Psoas muscle (tissue), 8 donors: ENCODE data around the gene KLK8. TPM values are rescaled to one million over a fixed set of nuclear protein-coding genes. Genes with fewer than 3 reads are reported as not detected.

ENCODE experiments used
- ATAC-seq, 4 donors: fragments of 200-7000 bp; cut with Tn5 transposase; one replicate each; pipeline ENCODE4 v1.9.1; 2020; ENCODE audit warnings: moderate library complexity in 3 of 4, mild to moderate bottlenecking in 2 of 4
- DNase-seq, 2 donors: peaks; one replicate each; pipeline ENCODE4 v3.0.0-alpha.2; 2020
- H3K27ac ChIP-seq: fragments of 200-600 bp; one replicate; pipeline ENCODE4 v1.8.0; 2022
- H3K27me3 ChIP-seq, 3 donors: fragments of 200-600 bp in 1 of 3; one replicate each; pipeline versions ENCODE4 v1.6.1 to v1.8.0; 2013 to 2022; ENCODE audit warnings: low read length in 2 of 3, mild to moderate bottlenecking in 2 of 3, moderate library complexity in 1 of 3; ENCODE audit not compliant: insufficient read depth in 3 of 3
- H3K36me3 ChIP-seq, 2 donors: fragments of 200-600 bp in 1 of 2; one replicate each; pipeline versions ENCODE4 v1.6.1 to v1.8.0; 2013 to 2022; ENCODE audit warnings: low read depth in 1 of 2, mild to moderate bottlenecking in 1 of 2, moderate library complexity in 1 of 2; ENCODE audit not compliant: insufficient read depth in 1 of 2
- H3K4me1 ChIP-seq: fragments of 200-600 bp; one replicate; pipeline ENCODE4 v1.8.0; 2022
- H3K4me3 ChIP-seq: fragments of 200-600 bp; one replicate; pipeline ENCODE4 v1.8.0; 2022; ENCODE audit warnings: mild to moderate bottlenecking
- H3K9me3 ChIP-seq: fragments of 200-600 bp; one replicate; pipeline ENCODE4 v1.8.0; 2022
- CTCF ChIP-seq: fragments of 200-600 bp; IDR thresholded peaks from one replicate; pipeline ENCODE4 v1.8.0; 2022; ENCODE audit warnings: antibody characterized with exemption
- WGBS, 3 donors: extraction: QIAGEN DNeasy Blood & Tissue Kit; methylation state at CpG; one replicate each; pipeline versions ENCODE4 v1.1.6 to v1.1.7; 2013; 5-methylcytosine and 5-hydroxymethylcytosine counted together
- intact Hi-C, 2 donors: fragments of 100-400 bp; cut with DNase I; formaldehyde crosslinking; loops; one replicate each; pipeline versions ENCODE4 v1.11.0 to v1.14.2; 2022
- polyA plus RNA-seq, 3 donors: library from polyadenylated mRNA; stranded (reverse); fragments of 200-250 nt; gene quantifications; one replicate each; pipeline ENCODE4 v1.2.3, GENCODE V29; 2013
- total RNA-seq, 4 donors: library from RNA; stranded (reverse); fragmentation: NEBNext Ultra II Directional in 2 of 4; extraction: Animal tissue kit (Norgen Biotek cat#: 25700) in 2 of 4; gene quantifications; one replicate each; pipeline versions ENCODE4 v1.2.1 to v1.2.4, GENCODE V29; 2021 to 2023
- donor health status: healthy with polysubstance abuse.
- donor health status: DM: no; HTN: no; CAD: no; lungs with moderate emphysema.
- donor health status: Bipolar disorder and iron deficiency.
- donor health status: healthy.
- donor health status: DM: yes; HTN: yes; CAD: no.
- donor health status: DM: no; HTN: no; CAD: no.
- donor health status: DM: no; HTN: no; CAD: no.
- donor health status: DM: yes; HTN: yes; CAD: no.

KLK8 gene
- total and polyA plus RNA-seq, 7 donors, result 0.09 to 0.76 TPM; not detected in 5

- TF ChIP-seq CTCF, result no peak
- Histone ChIP-seq H3K4me1 (no peaks in the 10 kb centered on the region), H3K27me3 (peaks cover 0 to 8% (median 0%) of the 10 kb centered on the region in 3 donors), H3K4me3 (no peak overlapping the region), H3K9me3 (no peaks in the 10 kb centered on the region), H3K27ac (no peak overlapping the region), H3K36me3 (no peaks in the 10 kb centered on the region)
- 34 to 69% (median 54%) methylated on average over 19 of the region's 19 CpGs for WGBS, 3 donors
- intact Hi-C loops, result no loop called here
- DNase-seq (peak in 1 of 2 donors; percentile 15), ATAC-seq (no peak)
Measured at GRCh38 chr19:50949861-50950260, 51.5 kb downstream of the KLK8 start.

DNA sequence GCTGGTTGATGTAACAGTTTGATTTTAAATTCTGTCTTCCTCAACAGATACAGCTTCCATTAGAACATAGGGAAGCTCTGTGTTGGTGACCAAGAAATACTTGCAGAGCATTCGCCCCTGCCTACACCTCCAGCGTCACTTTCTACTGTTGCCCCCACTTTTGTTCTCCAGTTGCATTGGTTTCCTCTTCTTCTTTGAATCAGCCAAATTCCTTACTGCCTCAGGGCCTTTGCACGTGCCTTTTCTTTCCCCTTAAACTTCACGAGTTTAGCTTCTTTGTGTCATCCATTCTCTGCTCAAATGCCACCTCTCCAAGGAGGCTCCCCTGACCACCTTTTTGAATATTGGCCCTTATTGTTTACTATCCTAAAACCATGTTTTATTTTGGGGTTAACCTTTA, 54.3 kb downstream of the KLK8 start:
- WGBS, 3 donors, result 69 to 78% (median 77%) methylated on average over 4 of the region's 4 CpGs
- DNase-seq (no peak), ATAC-seq (no peak)
- Histone ChIP-seq H3K36me3 (no peaks in the 10 kb centered on the region), H3K27me3 (peaks cover 0 to 3% (median 0%) of the 10 kb centered on the region in 3 donors), H3K4me1 (no peaks in the 10 kb centered on the region), H3K9me3 (no peaks in the 10 kb centered on the region), H3K27ac (no peak overlapping the region), H3K4me3 (no peak overlapping the region)
- intact Hi-C loops, result no loop called here
- no peak for TF ChIP-seq CTCF

Other genes with a start within 250 kb of the KLK8 start
- gene GPR32, start 231.1 kb downstream of the KLK8 start, total RNA-seq, result not detected
- not detected for gene GPR32, start 231.1 kb downstream of the KLK8 start, polyA plus RNA-seq
- not detected for gene ACP4, start 211.2 kb downstream of the KLK8 start, total RNA-seq
- not detected for gene ACP4, start 211.2 kb downstream of the KLK8 start, polyA plus RNA-seq
- under 1 TPM in 2 of 4 donors, not detected in 2; 0.32 to 0.34 TPM for gene KLK1, start 177.8 kb downstream of the KLK8 start, total RNA-seq
- under 1 TPM in 2 of 3 donors, not detected in 1; 0.08 to 0.48 TPM for gene KLK1, start 177.8 kb downstream of the KLK8 start, polyA plus RNA-seq
- gene KLK15, start 168.0 kb downstream of the KLK8 start, total RNA-seq, result not detected
- gene KLK15, start 168.0 kb downstream of the KLK8 start, polyA plus RNA-seq, result not detected
- gene KLK3, start 146.7 kb downstream of the KLK8 start, total RNA-seq, result not detected
- not detected for gene KLK3, start 146.7 kb downstream of the KLK8 start, polyA plus RNA-seq
- gene KLK2, start 128.2 kb downstream of the KLK8 start, total RNA-seq, result not detected
- not detected for gene KLK2, start 128.2 kb downstream of the KLK8 start, polyA plus RNA-seq
- not detected for gene KLK4, start 90.2 kb downstream of the KLK8 start, total RNA-seq
- not detected for gene KLK4, start 90.2 kb downstream of the KLK8 start, polyA plus RNA-seq
- gene KLK5, start 48.6 kb downstream of the KLK8 start, total RNA-seq, result not detected
- under 1 TPM in 1 of 3 donors, not detected in 2; 0.05 TPM for gene KLK5, start 48.6 kb downstream of the KLK8 start, polyA plus RNA-seq
- gene KLK6, start 32.0 kb downstream of the KLK8 start, total RNA-seq, result not detected
- gene KLK6, start 32.0 kb downstream of the KLK8 start, polyA plus RNA-seq, result under 1 TPM in 1 of 3 donors, not detected in 2; 0.04 TPM
- not detected for gene KLK7, start 17.7 kb downstream of the KLK8 start, total RNA-seq
- not detected for gene KLK7, start 17.7 kb downstream of the KLK8 start, polyA plus RNA-seq
- gene KLK10, start 18.1 kb upstream of the KLK8 start, total RNA-seq, result not detected
- under 1 TPM; 0.04 to 0.16 (median 0.04) TPM for gene KLK10, start 18.1 kb upstream of the KLK8 start, polyA plus RNA-seq
- under 1 TPM in 3 of 4 donors, not detected in 1; 0.19 to 0.52 (median 0.24) TPM for gene KLK11, start 25.0 kb upstream of the KLK8 start, total RNA-seq
- gene KLK11, start 25.0 kb upstream of the KLK8 start, polyA plus RNA-seq, result under 1 TPM; 0.13 to 0.20 (median 0.17) TPM
- not detected for gene KLK12, start 33.4 kb upstream of the KLK8 start, total RNA-seq
- gene KLK12, start 33.4 kb upstream of the KLK8 start, polyA plus RNA-seq, result not detected
- gene KLK13, start 63.5 kb upstream of the KLK8 start, total RNA-seq, result not detected
- gene KLK13, start 63.5 kb upstream of the KLK8 start, polyA plus RNA-seq, result under 1 TPM in 1 of 3 donors, not detected in 2; 0.18 TPM
- not detected for gene KLK14, start 81.3 kb upstream of the KLK8 start, total RNA-seq
- gene KLK14, start 81.3 kb upstream of the KLK8 start, polyA plus RNA-seq, result under 1 TPM in 1 of 3 donors, not detected in 2; 0.20 TPM
- 1 to 10 TPM; 4.9 to 9.1 (median 6.0) TPM for gene CTU1, start 106.8 kb upstream of the KLK8 start, total RNA-seq
- gene CTU1, start 106.8 kb upstream of the KLK8 start, polyA plus RNA-seq, result 1 to 10 TPM; 1.4 to 7.5 (median 2.1) TPM
- gene SIGLEC9, start 123.3 kb upstream of the KLK8 start, total RNA-seq, result 1 to 10 TPM in 3 of 4 donors, under 1 TPM in 1; 0.73 to 2.2 (median 1.8) TPM
- under 1 TPM; 0.24 to 0.69 (median 0.25) TPM for gene SIGLEC9, start 123.3 kb upstream of the KLK8 start, polyA plus RNA-seq
- gene SIGLEC7, start 140.7 kb upstream of the KLK8 start, total RNA-seq, result under 1 TPM; 0.38 to 0.82 (median 0.50) TPM
- gene SIGLEC7, start 140.7 kb upstream of the KLK8 start, polyA plus RNA-seq, result under 1 TPM in 2 of 3 donors, not detected in 1; 0.08 to 0.60 TPM
- gene CD33, start 223.5 kb upstream of the KLK8 start, total RNA-seq, result 1 to 10 TPM; 2.0 to 3.1 (median 2.3) TPM
- gene CD33, start 223.5 kb upstream of the KLK8 start, polyA plus RNA-seq, result 1 to 10 TPM in 1 of 3 donors, under 1 TPM in 2; 0.24 to 1.3 (median 0.75) TPM
- not detected for gene SIGLECL1, start 249.5 kb upstream of the KLK8 start, total RNA-seq
- not detected for gene SIGLECL1, start 249.5 kb upstream of the KLK8 start, polyA plus RNA-seq